ENCODE measurements around the gene CAVIN3. TPM values are rescaled to one million over a fixed set of nuclear protein-coding genes. Genes with fewer than 3 reads are reported as not detected.

The CAVIN3 gene
- total and polyA plus RNA-seq, 9 donors = 36.7 to 119 (median 61.2) TPM

- intact Hi-C loops (cut with DNase I) = loop anchor here in 3 of 4 donors (5.0 to 10.0 kb wide), 3 partner anchors 105 to 338 kb away; partner anchors contain the start of gene CCKBR (in 1 of the 3)
- H3K4me3 ChIP-seq = no peak overlapping the region
- no peaks in the 10 kb centered on the region for H3K9me3 ChIP-seq
- H3K27ac ChIP-seq = no peak overlapping the region
- no peaks in the 10 kb centered on the region for H3K36me3 ChIP-seq
- H3K4me1 ChIP-seq (ENCODE audit: insufficient read depth) = no peaks in the 10 kb centered on the region
- no peak for DNase-seq
- H3K27me3 ChIP-seq = no peaks in the 10 kb centered on the region
- 45 to 53% (median 52%) methylated on average over 3 of the region's 3 CpGs for WGBS, 3 donors
- TF ChIP-seq POLR2A (IDR thresholded peaks at IDR 0.05) (no peak), CTCF (IDR thresholded peaks at IDR 0.05) (no peak), EP300 (IDR thresholded peaks at IDR 0.05) (no peak)
Observed at GRCh38 chr11:6360183-6360582, 39.9 kb upstream of the CAVIN3 start.

- intact Hi-C loops (cut with DNase I) = loop anchor here in 2 of 4 donors (10.0 kb wide), 2 partner anchors 62 to 102 kb away; partner anchors contain the start of gene CCKBR (in 1 of the 2)
- WGBS, 3 donors = 22 to 25% (median 24%) methylated on average over 9 of the region's 9 CpGs
- Histone ChIP-seq H3K4me1 (ENCODE audit: insufficient read depth) (no peaks in the 10 kb centered on the region), H3K9me3 (no peaks in the 10 kb centered on the region), H3K27me3 (no peaks in the 10 kb centered on the region), H3K4me3 (no peak overlapping the region), H3K36me3 (no peaks in the 10 kb centered on the region), H3K27ac (no peak overlapping the region)
- peak; percentile 45 to 75 (median 53) for DNase-seq
- TF ChIP-seq EP300 (IDR thresholded peaks at IDR 0.05) = no peak
- TF ChIP-seq CTCF (IDR thresholded peaks at IDR 0.05) = no peak
- no peak for TF ChIP-seq POLR2A (IDR thresholded peaks at IDR 0.05)
Observed at GRCh38 chr11:6357222-6357621, 36.9 kb upstream of the CAVIN3 start.

GRCh38 chr11:6356503-6357055 lies 36.3 kb upstream of the CAVIN3 start:
- H3K9me3 ChIP-seq = no peaks in the 10 kb centered on the region
- no peak overlapping the region for H3K27ac ChIP-seq
- WGBS, 3 donors = 25 to 37% (median 28%) methylated on average over 4 of the region's 4 CpGs
- intact Hi-C loops (cut with DNase I) = loop anchor here in 2 of 4 donors (10.0 kb wide), 2 partner anchors 62 to 102 kb away; partner anchors contain the start of gene CCKBR (in 1 of the 2)
- H3K4me1 ChIP-seq (ENCODE audit: insufficient read depth) = no peaks in the 10 kb centered on the region
- H3K36me3 ChIP-seq = no peaks in the 10 kb centered on the region
- H3K4me3 ChIP-seq = no peak overlapping the region
- no peaks in the 10 kb centered on the region for H3K27me3 ChIP-seq
- no peak for DNase-seq
- TF ChIP-seq CTCF (IDR thresholded peaks at IDR 0.05) (no peak), EP300 (IDR thresholded peaks at IDR 0.05) (no peak), POLR2A (IDR thresholded peaks at IDR 0.05) (no peak)

- TF ChIP-seq CTCF (IDR thresholded peaks at IDR 0.05) (no peak), EP300 (IDR thresholded peaks at IDR 0.05) (no peak), POLR2A (IDR thresholded peaks at IDR 0.05) (no peak)
- no peaks in the 10 kb centered on the region for H3K36me3 ChIP-seq
- no peaks in the 10 kb centered on the region for H3K9me3 ChIP-seq
- intact Hi-C loops (cut with DNase I) = loop anchor here in 2 of 4 donors (10.0 kb wide), 2 partner anchors 60 to 100 kb away; partner anchors contain the start of gene CCKBR (in 1 of the 2)
- H3K4me1 ChIP-seq (ENCODE audit: insufficient read depth) = no peaks in the 10 kb centered on the region
- no peak overlapping the region for H3K4me3 ChIP-seq
- DNase-seq = no peak
- WGBS, 3 donors = 89 to 94% (median 92%) methylated on average over 4 of the region's 4 CpGs
- H3K27ac ChIP-seq = no peak overlapping the region
- H3K27me3 ChIP-seq = no peaks in the 10 kb centered on the region
Observed at GRCh38 chr11:6354651-6355485, 34.6 kb upstream of the CAVIN3 start.
